ENCODE data around the gene SGCD.

The SGCD gene

DNA sequence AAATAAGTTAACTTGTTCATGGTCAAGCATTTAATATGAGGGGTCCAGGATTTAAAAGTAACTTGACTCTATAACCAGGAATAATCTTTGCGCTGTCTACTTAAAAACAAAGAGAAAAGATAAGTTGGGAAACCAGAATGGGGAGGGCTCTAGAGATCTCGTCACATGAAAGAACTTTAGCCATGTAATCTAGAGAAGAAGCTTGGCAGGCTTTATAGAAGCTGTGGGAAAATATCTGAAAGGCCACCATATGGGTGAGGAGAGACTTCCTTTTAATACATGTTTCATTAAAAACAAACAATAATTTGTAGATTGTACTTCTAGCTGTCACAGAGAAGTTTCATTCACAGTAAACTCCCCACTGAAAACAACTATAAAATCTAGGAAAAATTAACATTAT lies 476.4 kb downstream of the SGCD start:
- DNase-seq (ENCODE audit: extremely low spot score), result no peak
- CTCF ChIA-PET, result no interaction called here
- TF ChIP-seq LEF1 (IDR thresholded peaks at IDR 0.05; ENCODE audit: borderline replicate concordance) (no peak), TARDBP (IDR thresholded peaks at IDR 0.05) (no peak), FOXK2 (IDR thresholded peaks at IDR 0.05) (no peak), ARNT (IDR thresholded peaks at IDR 0.05) (no peak), NFRKB (IDR thresholded peaks at IDR 0.05) (no peak), SP1 (IDR thresholded peaks at IDR 0.05) (no peak), ZNF384 (IDR thresholded peaks at IDR 0.05) (no peak), SUZ12 (IDR thresholded peaks at IDR 0.05) (no peak), HDGF (IDR thresholded peaks at IDR 0.05; ENCODE audit: borderline replicate concordance) (no peak)
- POLR2A ChIA-PET, result no interaction called here

DNA sequence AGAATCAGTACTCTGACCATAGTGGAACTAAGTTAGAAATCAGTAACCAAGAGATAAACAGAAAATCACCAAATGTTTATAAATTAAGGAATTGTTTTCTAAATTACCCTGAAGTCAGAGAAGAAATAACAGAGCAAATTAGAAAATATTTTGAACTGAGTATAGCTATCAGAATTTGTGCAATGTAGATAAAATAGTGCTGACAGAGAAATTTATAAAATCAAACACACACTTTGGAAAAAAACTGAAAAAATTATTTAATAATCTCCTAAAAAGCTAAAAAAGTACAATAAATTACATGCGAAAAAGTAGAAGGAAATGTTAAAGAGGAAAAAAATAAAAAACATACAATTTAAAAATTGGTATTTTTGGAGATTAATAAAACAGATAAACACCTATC lies 486.0 kb downstream of the SGCD start:
- ChIA-PET CTCF (no interaction called here), POLR2A (no interaction called here)
- no peak for TF ChIP-seq FOXA1 (IDR thresholded peaks at IDR 0.05)
- no peak for TF ChIP-seq SUZ12 (IDR thresholded peaks at IDR 0.05)
- TF ChIP-seq HDGF (IDR thresholded peaks at IDR 0.05; ENCODE audit: borderline replicate concordance), result no peak
- TF ChIP-seq, protein P1, sequence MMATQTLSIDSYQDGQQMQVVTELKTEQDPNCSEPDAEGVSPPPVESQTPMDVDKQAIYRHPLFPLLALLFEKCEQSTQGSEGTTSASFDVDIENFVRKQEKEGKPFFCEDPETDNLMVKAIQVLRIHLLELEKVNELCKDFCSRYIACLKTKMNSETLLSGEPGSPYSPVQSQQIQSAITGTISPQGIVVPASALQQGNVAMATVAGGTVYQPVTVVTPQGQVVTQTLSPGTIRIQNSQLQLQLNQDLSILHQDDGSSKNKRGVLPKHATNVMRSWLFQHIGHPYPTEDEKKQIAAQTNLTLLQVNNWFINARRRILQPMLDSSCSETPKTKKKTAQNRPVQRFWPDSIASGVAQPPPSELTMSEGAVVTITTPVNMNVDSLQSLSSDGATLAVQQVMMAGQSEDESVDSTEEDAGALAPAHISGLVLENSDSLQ (IDR thresholded peaks at IDR 0.05), result no peak
- no peak for TF ChIP-seq ELF4 (IDR thresholded peaks at IDR 0.05)
- no peak for TF ChIP-seq ZNF384 (IDR thresholded peaks at IDR 0.05)
- no peak for TF ChIP-seq NFRKB (IDR thresholded peaks at IDR 0.05)
- no peak for TF ChIP-seq FOXM1 (IDR thresholded peaks at IDR 0.05; ENCODE audit: borderline replicate concordance)
- no peak for TF ChIP-seq LEF1 (IDR thresholded peaks at IDR 0.05; ENCODE audit: borderline replicate concordance)
- no peak for TF ChIP-seq ARNT (IDR thresholded peaks at IDR 0.05)
- no peak for TF ChIP-seq L3MBTL2 (conservative IDR thresholded peaks at IDR 0.05)
- no peak for TF ChIP-seq SP1 (IDR thresholded peaks at IDR 0.05)

DNA sequence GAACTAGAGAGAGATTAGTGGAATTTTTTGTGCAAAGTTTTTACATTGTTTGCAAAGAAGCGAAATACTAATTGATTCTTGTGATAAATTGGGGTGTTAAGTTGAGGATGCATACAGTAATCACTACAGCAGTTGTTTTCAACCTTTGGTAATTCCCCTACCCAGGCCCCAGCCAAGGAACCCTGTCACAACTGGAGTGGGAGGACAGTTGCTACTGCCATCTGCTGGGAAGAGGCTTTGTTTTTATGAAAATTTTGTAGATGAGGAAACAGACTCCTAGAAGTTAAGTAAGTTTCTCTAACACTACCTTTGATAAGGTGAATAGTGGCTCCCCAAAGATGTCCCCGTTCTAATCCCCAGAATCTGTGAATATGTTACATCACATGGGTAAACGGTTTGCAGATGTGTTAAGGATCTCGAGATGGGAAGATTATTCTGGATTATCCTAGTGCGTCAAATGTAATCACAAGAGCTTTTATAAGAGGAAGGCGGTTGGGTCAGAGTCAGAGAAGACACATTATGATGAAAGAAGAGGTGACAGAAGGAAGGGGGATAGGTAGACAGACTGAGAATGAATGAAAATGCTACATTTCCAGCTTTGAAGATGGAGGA lies 489.1 kb downstream of the SGCD start:
- ChIA-PET CTCF (no interaction called here), POLR2A (no interaction called here)
- DNase-seq (ENCODE audit: extremely low spot score), result peak; percentile 29
- no peak for TF ChIP-seq FOXM1 (IDR thresholded peaks at IDR 0.05; ENCODE audit: borderline replicate concordance)
- TF ChIP-seq HDGF (IDR thresholded peaks at IDR 0.05; ENCODE audit: borderline replicate concordance), result no peak
- TF ChIP-seq SUZ12 (IDR thresholded peaks at IDR 0.05), result no peak
- TF ChIP-seq TARDBP (IDR thresholded peaks at IDR 0.05), result no peak
- TF ChIP-seq FOXA1 (IDR thresholded peaks at IDR 0.05), result no peak
- TF ChIP-seq ARNT (IDR thresholded peaks at IDR 0.05), result no peak
- TF ChIP-seq BHLHE40 (IDR thresholded peaks at IDR 0.05; ENCODE audit: borderline replicate concordance), result no peak
- no peak for TF ChIP-seq L3MBTL2 (conservative IDR thresholded peaks at IDR 0.05)
- no peak for TF ChIP-seq ZNF384 (IDR thresholded peaks at IDR 0.05)
- TF ChIP-seq CTBP1 (IDR thresholded peaks at IDR 0.05; ENCODE audit: borderline replicate concordance), result no peak
- TF ChIP-seq NFRKB (IDR thresholded peaks at IDR 0.05), result no peak
- TF ChIP-seq, protein P1 (IDR thresholded peaks at IDR 0.05), result no peak
- no peak for TF ChIP-seq LEF1 (IDR thresholded peaks at IDR 0.05; ENCODE audit: borderline replicate concordance)
- TF ChIP-seq ELF4 (IDR thresholded peaks at IDR 0.05), result no peak
- no peak for TF ChIP-seq FOXK2 (IDR thresholded peaks at IDR 0.05)
- TF ChIP-seq SP1 (IDR thresholded peaks at IDR 0.05), result no peak

More for the DNA sequence above, 486.0 kb downstream of the SGCD start:
- DNase-seq (ENCODE audit: extremely low spot score), result no peak

Measured in HEK293T (cell line).